Measurements from ENCODE around the gene FAM237A.

The FAM237A gene

GRCh38 chr2:206642075-206643025 lies at the start of gene FAM237A:
Gene FAM237A (plus strand): TSS chr2:206642487. CDS start chr2:206644237, 1,750 bp downstream.
- in situ Hi-C loops (cut with MboI; ENCODE audit: low sequenced_read_pairs) = no loop called here

- in situ Hi-C loops (cut with MboI; ENCODE audit: low sequenced_read_pairs) = no loop called here
Observed at GRCh38 chr2:206597717-206598218, 44.5 kb upstream of the FAM237A start.

- in situ Hi-C loops (cut with MboI; ENCODE audit: low sequenced_read_pairs) = no loop called here
Observed at GRCh38 chr2:206603243-206603642, 39.0 kb upstream of the FAM237A start.

- in situ Hi-C loops (cut with MboI; ENCODE audit: low sequenced_read_pairs) = no loop called here
Observed at GRCh38 chr2:206610451-206610850, 31.8 kb upstream of the FAM237A start.

GRCh38 chr2:206611191-206611590 lies 31.1 kb upstream of the FAM237A start:
- in situ Hi-C loops (cut with MboI; ENCODE audit: low sequenced_read_pairs) = no loop called here

GRCh38 chr2:206611736-206612135 lies 30.6 kb upstream of the FAM237A start:
- in situ Hi-C loops (cut with MboI; ENCODE audit: low sequenced_read_pairs) = no loop called here

- in situ Hi-C loops (cut with MboI; ENCODE audit: low sequenced_read_pairs) = no loop called here
Observed at GRCh38 chr2:206614811-206615210, 27.5 kb upstream of the FAM237A start.

GRCh38 chr2:206615417-206616089 lies 26.7 kb upstream of the FAM237A start:
- in situ Hi-C loops (cut with MboI; ENCODE audit: low sequenced_read_pairs) = no loop called here

GRCh38 chr2:206616151-206616550 lies 26.1 kb upstream of the FAM237A start:
- in situ Hi-C loops (cut with MboI; ENCODE audit: low sequenced_read_pairs) = no loop called here

- in situ Hi-C loops (cut with MboI; ENCODE audit: low sequenced_read_pairs) = no loop called here
Observed at GRCh38 chr2:206619011-206619410, 23.3 kb upstream of the FAM237A start.

- in situ Hi-C loops (cut with MboI; ENCODE audit: low sequenced_read_pairs) = no loop called here
Observed at GRCh38 chr2:206626108-206626507, 16.2 kb upstream of the FAM237A start.

- in situ Hi-C loops (cut with MboI; ENCODE audit: low sequenced_read_pairs) = no loop called here
Observed at GRCh38 chr2:206627632-206628031, 14.7 kb upstream of the FAM237A start.

- in situ Hi-C loops (cut with MboI; ENCODE audit: low sequenced_read_pairs) = no loop called here
Observed at GRCh38 chr2:206631340-206631739, 10.9 kb upstream of the FAM237A start.

GRCh38 chr2:206635015-206635414 lies 7.3 kb upstream of the FAM237A start:
- in situ Hi-C loops (cut with MboI; ENCODE audit: low sequenced_read_pairs) = no loop called here

GRCh38 chr2:206639636-206640035 lies 2.7 kb upstream of the FAM237A start:
- in situ Hi-C loops (cut with MboI; ENCODE audit: low sequenced_read_pairs) = no loop called here

- in situ Hi-C loops (cut with MboI; ENCODE audit: low sequenced_read_pairs) = no loop called here
Observed at GRCh38 chr2:206641226-206641625, 1.1 kb upstream of the FAM237A start.

GRCh38 chr2:206647985-206648384 lies 5.7 kb downstream of the FAM237A start:
- in situ Hi-C loops (cut with MboI; ENCODE audit: low sequenced_read_pairs) = no loop called here

GRCh38 chr2:206657087-206657486 lies 14.8 kb downstream of the FAM237A start:
- in situ Hi-C loops (cut with MboI; ENCODE audit: low sequenced_read_pairs) = no loop called here

- in situ Hi-C loops (cut with MboI; ENCODE audit: low sequenced_read_pairs) = no loop called here
Observed at GRCh38 chr2:206665251-206665650, 23.0 kb downstream of the FAM237A start.

- in situ Hi-C loops (cut with MboI; ENCODE audit: low sequenced_read_pairs) = no loop called here
Observed at GRCh38 chr2:206670531-206671319, 28.4 kb downstream of the FAM237A start.

- in situ Hi-C loops (cut with MboI; ENCODE audit: low sequenced_read_pairs) = no loop called here
Observed at GRCh38 chr2:206683546-206683945, 41.3 kb downstream of the FAM237A start.
